HG02759 (cell line): ENCODE measurements around the gene WIPI1.
"Not testable (repeated sequence)": the region's sequence is repeated elsewhere in the genome, so short reads cannot be mapped to it uniquely, and the experiment has no call there.

Experiments
- ATAC-seq: cut with Tn5 transposase; IDR thresholded peaks from one replicate; pipeline ENCODE4 v1.9.1; 2021; ENCODE audit warnings: mild to moderate bottlenecking, moderate library complexity; ENCODE audit not compliant: unreplicated experiment

The WIPI1 gene

GRCh38 chr17:68387435-68388218 lies 69.7 kb downstream of the WIPI1 start:
- no peak for ATAC-seq

- ATAC-seq: no peak
Observed at GRCh38 chr17:68385490-68386215, 71.6 kb downstream of the WIPI1 start.

DNA sequence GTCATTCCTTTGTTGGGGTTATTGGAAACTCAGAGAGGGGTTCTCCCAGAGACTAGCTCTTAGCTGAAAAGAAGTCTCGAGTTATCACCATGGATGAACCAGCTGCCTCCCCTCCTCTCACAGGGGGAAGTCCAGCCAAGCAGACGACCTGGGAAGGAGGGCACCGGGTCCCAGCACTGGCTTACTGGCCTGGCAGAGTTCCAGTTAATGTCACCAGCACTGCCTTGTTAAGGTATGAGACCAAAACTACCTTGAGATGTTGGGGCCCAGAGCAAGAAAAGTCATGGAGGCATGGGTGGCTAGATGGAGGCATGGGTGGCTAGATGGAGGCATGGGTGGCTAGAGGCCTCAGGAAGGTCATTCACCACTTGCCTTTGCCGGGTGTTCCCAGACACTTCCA lies 72.4 kb downstream of the WIPI1 start:
- ATAC-seq: no peak

DNA sequence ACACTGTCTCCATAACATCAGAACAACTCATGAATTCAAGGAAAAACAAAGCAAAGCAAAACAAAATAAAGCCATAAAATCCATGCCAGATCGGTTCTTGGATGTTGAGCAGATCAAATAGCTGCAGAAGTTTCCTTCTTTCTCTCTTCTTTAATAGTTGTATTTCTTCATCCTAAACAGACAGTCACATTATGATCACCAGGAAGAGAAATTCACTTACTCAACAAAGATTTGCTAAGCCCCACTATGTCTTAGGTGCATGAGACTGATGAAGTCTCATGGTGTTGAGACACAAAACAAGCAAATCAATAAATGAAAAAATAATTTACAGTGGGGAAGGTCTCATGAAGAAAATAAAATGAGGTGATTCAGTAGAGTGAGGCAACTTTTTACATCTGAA lies 72.8 kb downstream of the WIPI1 start:
- no peak for ATAC-seq

DNA sequence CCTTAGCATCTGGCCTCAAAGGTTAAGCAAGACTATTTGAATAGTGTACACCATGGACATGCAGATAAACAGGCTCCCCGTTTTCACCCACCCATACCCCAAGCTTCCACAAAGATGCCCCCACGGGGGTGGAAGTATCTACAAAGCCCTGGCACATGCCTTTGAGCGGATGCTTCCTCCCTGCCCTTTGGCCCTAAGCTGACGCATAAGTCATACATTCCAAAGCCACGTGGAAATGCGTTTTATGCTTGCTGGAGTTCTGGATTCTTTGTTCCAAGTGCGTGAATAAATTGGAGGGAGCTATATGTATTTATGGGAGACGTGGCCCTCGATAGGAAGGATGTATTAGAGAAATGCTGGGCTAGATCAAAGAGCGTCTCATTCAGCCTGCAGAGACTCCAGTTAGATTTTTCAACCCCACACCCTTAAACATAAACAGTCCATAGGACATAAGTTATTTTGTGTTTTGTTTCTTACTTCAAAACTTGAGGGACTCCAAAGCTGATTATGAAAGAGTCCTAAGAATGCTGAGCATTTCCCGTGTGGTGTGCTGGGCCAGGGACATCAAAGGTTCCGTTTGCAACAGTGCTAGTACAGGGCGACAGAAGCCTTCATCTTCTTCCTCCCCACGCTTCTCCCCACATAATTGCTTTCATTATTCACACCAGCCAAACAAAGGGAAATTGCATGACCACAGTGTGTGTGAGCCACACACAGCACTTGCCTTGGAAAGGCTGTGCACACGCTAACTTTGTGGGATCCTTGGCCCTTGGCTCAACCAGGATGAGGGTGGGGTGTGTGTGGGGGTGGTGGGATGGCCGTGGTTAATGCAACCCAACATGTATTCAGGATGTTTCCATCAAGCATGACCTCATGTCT lies 73.6 kb downstream of the WIPI1 start:
- no peak for ATAC-seq

- no peak for ATAC-seq
Observed at GRCh38 chr17:68383120-68383442, 74.2 kb downstream of the WIPI1 start.

DNA sequence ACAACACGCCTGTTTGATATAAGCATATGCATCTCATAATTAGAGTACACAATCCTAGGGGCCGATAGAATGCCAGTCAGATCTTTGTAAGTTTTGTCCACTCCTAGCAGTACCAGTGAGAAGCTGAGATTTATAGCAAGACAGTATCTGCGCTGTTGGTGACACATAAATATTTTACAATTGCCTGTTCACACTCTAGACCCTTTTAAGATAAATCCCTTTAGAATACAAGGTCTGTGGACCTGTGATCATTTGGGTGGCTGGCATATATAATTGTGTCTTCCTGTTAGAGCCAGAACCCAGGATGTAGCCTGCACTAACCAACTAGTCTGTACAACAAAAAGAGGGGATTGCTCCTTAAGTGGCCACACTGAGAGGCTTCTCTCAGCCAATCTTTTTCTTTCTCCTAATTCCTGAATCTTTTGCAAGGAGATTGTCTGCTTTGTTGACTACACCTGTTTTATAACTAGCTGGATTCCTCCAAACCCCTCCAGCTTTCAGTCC lies 74.7 kb downstream of the WIPI1 start:
- no peak for ATAC-seq

- ATAC-seq: no peak
Observed at GRCh38 chr17:68381076-68381900, 76.0 kb downstream of the WIPI1 start.

GRCh38 chr17:68379692-68380677 lies 77.3 kb downstream of the WIPI1 start:
- no peak for ATAC-seq

GRCh38 chr17:68379177-68379510 lies 78.2 kb downstream of the WIPI1 start:
- no peak for ATAC-seq

GRCh38 chr17:68378268-68379176 lies 78.8 kb downstream of the WIPI1 start:
- no peak for ATAC-seq

- ATAC-seq: no peak
Observed at GRCh38 chr17:68377771-68378267, 79.5 kb downstream of the WIPI1 start.

DNA sequence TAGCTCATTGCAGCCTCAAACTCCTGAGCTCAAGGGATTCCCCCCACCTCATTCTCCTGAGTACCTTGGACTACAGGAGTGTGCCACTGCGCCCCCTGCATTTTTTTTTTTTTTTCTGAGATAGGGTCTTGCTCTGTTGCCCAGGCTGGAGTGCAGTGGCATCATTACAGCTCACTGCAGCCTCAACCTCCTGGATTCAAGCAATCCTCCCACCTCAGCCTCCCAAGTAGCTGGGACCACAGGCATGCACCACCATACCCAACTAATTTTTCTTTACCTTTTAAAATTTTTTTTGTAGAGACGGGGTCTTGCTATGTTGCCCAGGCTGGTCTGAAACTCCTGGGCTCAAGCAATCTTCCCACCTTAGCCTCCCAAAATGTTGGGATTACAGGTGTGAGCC lies 81.1 kb downstream of the WIPI1 start:
- not testable (repeated sequence) for ATAC-seq

- no peak for ATAC-seq
Observed at GRCh38 chr17:68375566-68375965, 81.7 kb downstream of the WIPI1 start.
